Measurements from ENCODE around the gene SOCS3.

The SOCS3 gene

DNA sequence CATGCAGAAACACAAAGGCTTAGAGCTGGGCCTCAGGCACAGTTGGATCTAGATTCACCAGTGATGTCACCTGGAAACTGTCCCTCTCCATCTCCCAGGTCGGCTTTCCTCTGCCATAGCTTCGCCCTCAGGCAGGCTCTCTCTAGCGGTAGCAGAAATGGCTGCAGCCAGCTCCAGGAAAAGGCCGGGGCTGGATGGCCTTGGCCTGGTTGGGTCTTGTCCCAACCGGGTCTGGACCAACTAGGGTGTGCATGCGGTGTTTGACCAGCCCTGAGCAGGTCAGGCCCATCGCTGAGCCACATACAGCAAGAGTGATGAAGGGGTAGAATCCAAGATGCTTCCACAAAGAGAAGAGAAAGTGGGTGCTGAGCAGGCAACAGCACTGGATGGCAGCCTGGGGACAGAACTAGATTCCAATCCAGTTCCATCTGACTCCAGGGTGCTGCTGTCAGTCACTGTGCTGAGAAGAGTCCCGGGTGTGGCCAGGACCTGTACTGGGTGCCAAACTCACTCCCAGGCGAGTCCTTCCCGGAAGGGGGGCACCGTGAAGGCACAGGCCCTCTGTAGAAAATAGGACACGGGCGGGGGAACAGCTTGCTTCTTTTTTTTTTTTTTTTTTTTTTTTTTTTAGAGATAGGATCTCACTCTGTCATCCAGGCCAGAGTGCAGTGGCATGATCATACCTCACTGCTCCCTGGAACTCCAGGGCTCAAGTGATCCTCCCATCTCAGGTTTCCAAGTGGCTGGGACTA is 51.8 kb downstream of the SOCS3 start:
- no peak for DNase-seq (ENCODE audit: low read depth)

DNA sequence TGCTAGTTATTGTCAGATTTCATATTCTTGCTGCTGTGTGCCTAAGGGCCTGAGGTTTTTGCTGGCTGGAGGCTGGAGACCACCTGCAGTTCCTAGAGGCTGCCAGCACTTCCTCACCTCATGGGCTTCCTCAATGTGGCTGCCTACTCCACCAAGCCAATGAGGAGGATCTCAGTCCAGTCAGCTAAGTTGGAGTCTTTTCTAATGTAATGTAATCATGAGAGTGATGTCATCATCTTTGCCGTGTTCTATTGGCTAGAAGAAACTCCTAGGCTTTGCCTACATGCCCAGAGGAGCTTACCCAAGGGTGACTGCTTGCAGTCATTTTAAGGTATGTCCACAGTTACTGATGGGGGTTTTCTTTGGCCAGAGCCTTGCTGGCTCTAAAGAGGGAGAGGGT is 53.0 kb downstream of the SOCS3 start:
- no peak for DNase-seq (ENCODE audit: low read depth)
